DOHH2 (cell line): ENCODE measurements around the gene CHKB.

Experiments
- EZH2phosphoT487 ChIP-seq: fragments of 200-600 bp; sonication (generic); IDR thresholded peaks from 2 replicates; pipeline ENCODE4 v1.6.1; 2017; ENCODE audit warnings: borderline replicate concordance, mild to moderate bottlenecking, antibody characterized with exemption, low read length, moderate library complexity, mixed read lengths
- TF ChIP-seq, protein P1 (sequence below): fragments of 200-600 bp; sonication (generic); IDR thresholded peaks from one replicate; pipeline ENCODE4 v1.5.1; 2014; ENCODE audit warnings: antibody characterized with exemption, mild to moderate bottlenecking, low read depth, low read length; ENCODE audit not compliant: poor library complexity, severe bottlenecking

DNA sequence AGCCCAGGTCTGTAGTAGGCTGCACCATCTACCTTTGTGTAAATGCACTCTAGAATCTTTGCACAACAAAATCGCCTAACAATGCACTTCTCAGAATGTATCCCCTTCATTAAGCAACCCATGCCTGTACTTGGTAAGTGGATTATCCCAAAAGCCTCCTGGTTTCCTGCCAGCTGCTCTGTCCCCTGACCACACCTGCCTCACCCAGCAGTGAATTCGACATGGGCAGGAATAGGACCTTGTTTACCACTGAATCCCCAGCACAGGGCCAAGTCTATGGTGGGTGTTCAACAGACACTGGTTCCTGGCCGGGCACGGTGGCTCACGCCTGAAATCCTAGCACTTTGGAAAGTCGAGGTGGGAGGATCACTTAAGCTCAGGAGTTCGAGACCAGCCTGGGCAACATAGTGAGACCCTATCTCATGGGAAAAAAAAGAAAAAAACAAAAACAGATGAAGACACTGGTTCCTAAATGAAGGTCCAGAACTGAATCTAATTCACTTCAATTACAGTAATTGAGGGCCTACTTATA, 14.9 kb downstream of the CHKB start:
- TF ChIP-seq EZH2phosphoT487 = no peak
- TF ChIP-seq, protein P1, sequence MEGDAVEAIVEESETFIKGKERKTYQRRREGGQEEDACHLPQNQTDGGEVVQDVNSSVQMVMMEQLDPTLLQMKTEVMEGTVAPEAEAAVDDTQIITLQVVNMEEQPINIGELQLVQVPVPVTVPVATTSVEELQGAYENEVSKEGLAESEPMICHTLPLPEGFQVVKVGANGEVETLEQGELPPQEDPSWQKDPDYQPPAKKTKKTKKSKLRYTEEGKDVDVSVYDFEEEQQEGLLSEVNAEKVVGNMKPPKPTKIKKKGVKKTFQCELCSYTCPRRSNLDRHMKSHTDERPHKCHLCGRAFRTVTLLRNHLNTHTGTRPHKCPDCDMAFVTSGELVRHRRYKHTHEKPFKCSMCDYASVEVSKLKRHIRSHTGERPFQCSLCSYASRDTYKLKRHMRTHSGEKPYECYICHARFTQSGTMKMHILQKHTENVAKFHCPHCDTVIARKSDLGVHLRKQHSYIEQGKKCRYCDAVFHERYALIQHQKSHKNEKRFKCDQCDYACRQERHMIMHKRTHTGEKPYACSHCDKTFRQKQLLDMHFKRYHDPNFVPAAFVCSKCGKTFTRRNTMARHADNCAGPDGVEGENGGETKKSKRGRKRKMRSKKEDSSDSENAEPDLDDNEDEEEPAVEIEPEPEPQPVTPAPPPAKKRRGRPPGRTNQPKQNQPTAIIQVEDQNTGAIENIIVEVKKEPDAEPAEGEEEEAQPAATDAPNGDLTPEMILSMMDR = no peak
